Measurements from ENCODE around the gene DOCK1.

DNA sequence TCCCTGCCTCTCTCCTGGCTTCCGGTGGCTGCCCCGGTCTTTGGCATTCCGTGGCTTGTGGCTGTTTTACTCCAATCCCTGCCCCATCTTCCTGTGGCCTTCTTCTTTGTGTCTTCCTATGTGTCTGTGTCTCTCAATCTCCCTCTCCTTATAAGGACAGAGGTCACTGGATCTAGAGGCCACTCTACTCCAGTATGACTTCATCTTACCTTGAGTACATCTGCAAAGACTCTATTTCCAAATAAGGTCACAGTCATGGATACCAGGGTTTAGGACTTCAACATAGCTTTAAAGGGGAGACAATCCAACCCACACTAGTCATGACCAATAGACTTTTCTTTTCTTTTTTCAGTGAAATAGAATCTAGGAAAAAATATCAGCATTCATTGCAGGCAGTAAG lies 444.5 kb downstream of the DOCK1 start:
- TF ChIP-seq MXI1 (conservative IDR thresholded peaks at IDR 0.05; ENCODE audit: poor library complexity, severe bottlenecking) (no peak), POLR2AphosphoS5 (IDR thresholded peaks at IDR 0.05) (no peak), TAF1 (IDR thresholded peaks at IDR 0.05; ENCODE audit: low read depth) (no peak), EZH2 (IDR thresholded peaks at IDR 0.05; ENCODE audit: borderline replicate concordance, insufficient read depth, low read length, poor library complexity, severe bottlenecking) (no peak), SMC3 (conservative IDR thresholded peaks at IDR 0.05; ENCODE audit: poor library complexity) (no peak)
- TF ChIP-seq, protein P1, sequence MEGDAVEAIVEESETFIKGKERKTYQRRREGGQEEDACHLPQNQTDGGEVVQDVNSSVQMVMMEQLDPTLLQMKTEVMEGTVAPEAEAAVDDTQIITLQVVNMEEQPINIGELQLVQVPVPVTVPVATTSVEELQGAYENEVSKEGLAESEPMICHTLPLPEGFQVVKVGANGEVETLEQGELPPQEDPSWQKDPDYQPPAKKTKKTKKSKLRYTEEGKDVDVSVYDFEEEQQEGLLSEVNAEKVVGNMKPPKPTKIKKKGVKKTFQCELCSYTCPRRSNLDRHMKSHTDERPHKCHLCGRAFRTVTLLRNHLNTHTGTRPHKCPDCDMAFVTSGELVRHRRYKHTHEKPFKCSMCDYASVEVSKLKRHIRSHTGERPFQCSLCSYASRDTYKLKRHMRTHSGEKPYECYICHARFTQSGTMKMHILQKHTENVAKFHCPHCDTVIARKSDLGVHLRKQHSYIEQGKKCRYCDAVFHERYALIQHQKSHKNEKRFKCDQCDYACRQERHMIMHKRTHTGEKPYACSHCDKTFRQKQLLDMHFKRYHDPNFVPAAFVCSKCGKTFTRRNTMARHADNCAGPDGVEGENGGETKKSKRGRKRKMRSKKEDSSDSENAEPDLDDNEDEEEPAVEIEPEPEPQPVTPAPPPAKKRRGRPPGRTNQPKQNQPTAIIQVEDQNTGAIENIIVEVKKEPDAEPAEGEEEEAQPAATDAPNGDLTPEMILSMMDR (IDR thresholded peaks at IDR 0.05; ENCODE audit: poor library complexity, severe bottlenecking), result no peak
- TF ChIP-seq, protein P2, sequence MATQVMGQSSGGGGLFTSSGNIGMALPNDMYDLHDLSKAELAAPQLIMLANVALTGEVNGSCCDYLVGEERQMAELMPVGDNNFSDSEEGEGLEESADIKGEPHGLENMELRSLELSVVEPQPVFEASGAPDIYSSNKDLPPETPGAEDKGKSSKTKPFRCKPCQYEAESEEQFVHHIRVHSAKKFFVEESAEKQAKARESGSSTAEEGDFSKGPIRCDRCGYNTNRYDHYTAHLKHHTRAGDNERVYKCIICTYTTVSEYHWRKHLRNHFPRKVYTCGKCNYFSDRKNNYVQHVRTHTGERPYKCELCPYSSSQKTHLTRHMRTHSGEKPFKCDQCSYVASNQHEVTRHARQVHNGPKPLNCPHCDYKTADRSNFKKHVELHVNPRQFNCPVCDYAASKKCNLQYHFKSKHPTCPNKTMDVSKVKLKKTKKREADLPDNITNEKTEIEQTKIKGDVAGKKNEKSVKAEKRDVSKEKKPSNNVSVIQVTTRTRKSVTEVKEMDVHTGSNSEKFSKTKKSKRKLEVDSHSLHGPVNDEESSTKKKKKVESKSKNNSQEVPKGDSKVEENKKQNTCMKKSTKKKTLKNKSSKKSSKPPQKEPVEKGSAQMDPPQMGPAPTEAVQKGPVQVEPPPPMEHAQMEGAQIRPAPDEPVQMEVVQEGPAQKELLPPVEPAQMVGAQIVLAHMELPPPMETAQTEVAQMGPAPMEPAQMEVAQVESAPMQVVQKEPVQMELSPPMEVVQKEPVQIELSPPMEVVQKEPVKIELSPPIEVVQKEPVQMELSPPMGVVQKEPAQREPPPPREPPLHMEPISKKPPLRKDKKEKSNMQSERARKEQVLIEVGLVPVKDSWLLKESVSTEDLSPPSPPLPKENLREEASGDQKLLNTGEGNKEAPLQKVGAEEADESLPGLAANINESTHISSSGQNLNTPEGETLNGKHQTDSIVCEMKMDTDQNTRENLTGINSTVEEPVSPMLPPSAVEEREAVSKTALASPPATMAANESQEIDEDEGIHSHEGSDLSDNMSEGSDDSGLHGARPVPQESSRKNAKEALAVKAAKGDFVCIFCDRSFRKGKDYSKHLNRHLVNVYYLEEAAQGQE (IDR thresholded peaks at IDR 0.05; ENCODE audit: borderline replicate concordance), result no peak

All from neural cell (in vitro differentiated cells).